Activated CD8-positive, alpha-beta memory T cell treated with anti-CD3 and anti-CD28 coated beads, Interleukin-2, amount 50 U/mL, for 4 hours (primary cell): ENCODE data around the gene ZNF506.
"Not testable (repeated sequence)": the region's sequence is repeated elsewhere in the genome, so short reads cannot be mapped to it uniquely, and the experiment has no call there.

Experiments
- DNase-seq: peaks from one replicate; pipeline ENCODE4 v3.0.0-alpha.2; 2020

Gene ZNF506

GRCh38 chr19:19821366-19821951 is at the start of gene ZNF506:
Gene ZNF506 (minus strand): TSS chr19:19821750. CDS start chr19:19821603, 147 bp downstream.
- peak; percentile 96 for DNase-seq

- DNase-seq, result not testable (repeated sequence)
Measured at GRCh38 chr19:19870086-19870485, 48.5 kb upstream of the ZNF506 start.

GRCh38 chr19:19866611-19867248 is 45.2 kb upstream of the ZNF506 start:
- peak; percentile 34 for DNase-seq

GRCh38 chr19:19865750-19866610 is 44.4 kb upstream of the ZNF506 start, which contains the start of gene ZNF253:
Gene ZNF253 (plus strand): TSS chr19:19865882. CDS start chr19:19865997, 115 bp downstream.
- peak; percentile 94 for DNase-seq

- DNase-seq, result peak; percentile 51
Measured at GRCh38 chr19:19860756-19861390, 39.3 kb upstream of the ZNF506 start.

GRCh38 chr19:19858751-19859150 is 37.2 kb upstream of the ZNF506 start:
- DNase-seq, result no peak

- DNase-seq, result not testable (repeated sequence)
Measured at GRCh38 chr19:19851740-19852139, 30.2 kb upstream of the ZNF506 start.

GRCh38 chr19:19849056-19849455 is 27.5 kb upstream of the ZNF506 start:
- no peak for DNase-seq

GRCh38 chr19:19847781-19848180 is 26.2 kb upstream of the ZNF506 start:
- no peak for DNase-seq

GRCh38 chr19:19835560-19836038 is 14.0 kb upstream of the ZNF506 start:
- DNase-seq, result no peak

GRCh38 chr19:19826875-19827274 is 5.3 kb upstream of the ZNF506 start:
- DNase-seq, result no peak

GRCh38 chr19:19823916-19824315 is 2.4 kb upstream of the ZNF506 start:
- no peak for DNase-seq

GRCh38 chr19:19821976-19822375 is 426 bp upstream of the ZNF506 start:
- DNase-seq, result not testable (repeated sequence)

GRCh38 chr19:19820774-19821320 is 703 bp downstream of the ZNF506 start:
- no peak for DNase-seq

GRCh38 chr19:19817357-19817756 is 4.2 kb downstream of the ZNF506 start:
- DNase-seq, result peak; percentile 27

GRCh38 chr19:19816679-19817078 is 4.9 kb downstream of the ZNF506 start:
- DNase-seq, result no peak

- not testable (repeated sequence) for DNase-seq
Measured at GRCh38 chr19:19811999-19812398, 9.6 kb downstream of the ZNF506 start.

- no peak for DNase-seq
Measured at GRCh38 chr19:19805480-19805879, 16.1 kb downstream of the ZNF506 start.

- no peak for DNase-seq
Measured at GRCh38 chr19:19788015-19788414, 33.5 kb downstream of the ZNF506 start.

GRCh38 chr19:19785476-19785875 is 36.1 kb downstream of the ZNF506 start:
- not testable (repeated sequence) for DNase-seq

- DNase-seq, result no peak
Measured at GRCh38 chr19:19782783-19783182, 38.8 kb downstream of the ZNF506 start.

GRCh38 chr19:19781791-19782190 is 39.8 kb downstream of the ZNF506 start:
- DNase-seq, result not testable (repeated sequence)

GRCh38 chr19:19778666-19779065 is 42.9 kb downstream of the ZNF506 start:
- no peak for DNase-seq
